Fibroblast of skin of scalp (primary cell): ENCODE data around the gene GBX2.

Source experiments
- DNase-seq: peaks from one replicate; pipeline ENCODE4 v3.0.0-alpha.2; 2013

Gene GBX2

DNA sequence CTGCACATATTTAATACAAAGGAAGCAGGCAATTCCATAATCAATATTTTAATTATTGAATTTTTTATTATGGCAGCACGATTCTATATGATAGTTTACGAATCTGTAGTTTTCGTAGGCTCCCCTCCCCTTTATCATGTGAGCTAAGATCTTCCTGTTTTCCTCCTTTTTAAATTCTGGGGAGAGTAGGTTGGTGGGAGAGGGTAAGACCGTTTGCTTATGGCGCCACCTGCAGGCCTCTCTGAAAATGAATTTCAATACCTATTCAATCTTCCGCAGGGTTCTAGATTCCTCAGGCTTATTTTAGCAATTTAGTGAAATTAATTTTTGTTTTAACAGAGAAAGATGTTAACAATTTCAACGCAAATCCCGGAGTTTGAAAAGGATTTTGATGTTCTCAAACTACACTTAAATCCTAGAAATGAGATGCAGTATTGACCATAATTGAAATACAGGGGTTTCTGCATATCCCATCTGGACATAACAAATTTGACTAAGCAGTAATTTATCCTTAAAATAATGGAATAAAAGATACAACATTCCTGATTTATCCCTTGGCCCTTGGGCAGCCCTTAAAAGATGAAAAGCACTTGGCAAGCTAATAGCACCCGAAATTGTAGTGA, 12.8 kb upstream of the GBX2 start:
- peak; percentile 78 for DNase-seq

DNA sequence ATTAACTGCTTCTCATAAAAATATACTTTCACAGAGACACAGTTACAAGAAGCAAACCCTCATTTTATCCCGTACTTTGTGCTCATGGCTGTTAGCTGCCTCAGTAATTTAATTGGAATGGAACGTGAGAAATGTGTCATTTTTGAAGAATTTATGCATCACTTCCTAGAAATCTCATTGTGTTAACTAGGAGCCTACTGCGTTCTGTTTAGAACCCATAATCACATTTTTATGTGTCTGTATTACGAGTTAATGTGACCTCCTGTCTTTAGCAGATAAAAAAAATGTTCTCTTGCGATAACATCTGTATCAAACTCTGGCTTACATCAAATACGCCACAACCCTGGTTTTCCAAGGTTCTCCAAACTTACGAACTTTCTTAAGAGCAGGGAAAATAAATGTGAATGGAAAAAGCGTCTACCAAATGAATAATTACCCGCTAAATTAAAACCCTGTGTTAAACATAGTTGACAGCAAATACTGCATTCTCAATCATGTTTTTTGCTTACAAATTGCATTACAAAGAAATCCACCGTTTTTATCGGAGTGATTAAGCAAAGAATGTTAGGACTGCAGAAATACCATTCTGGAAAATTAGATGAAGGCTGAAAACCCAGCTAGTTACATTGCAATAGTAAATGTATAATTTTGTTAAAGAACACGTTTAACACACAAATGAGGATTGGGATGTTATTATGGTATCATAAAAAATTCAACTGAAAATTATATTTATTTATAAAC, 12.1 kb upstream of the GBX2 start:
- peak; percentile 88 for DNase-seq

DNA sequence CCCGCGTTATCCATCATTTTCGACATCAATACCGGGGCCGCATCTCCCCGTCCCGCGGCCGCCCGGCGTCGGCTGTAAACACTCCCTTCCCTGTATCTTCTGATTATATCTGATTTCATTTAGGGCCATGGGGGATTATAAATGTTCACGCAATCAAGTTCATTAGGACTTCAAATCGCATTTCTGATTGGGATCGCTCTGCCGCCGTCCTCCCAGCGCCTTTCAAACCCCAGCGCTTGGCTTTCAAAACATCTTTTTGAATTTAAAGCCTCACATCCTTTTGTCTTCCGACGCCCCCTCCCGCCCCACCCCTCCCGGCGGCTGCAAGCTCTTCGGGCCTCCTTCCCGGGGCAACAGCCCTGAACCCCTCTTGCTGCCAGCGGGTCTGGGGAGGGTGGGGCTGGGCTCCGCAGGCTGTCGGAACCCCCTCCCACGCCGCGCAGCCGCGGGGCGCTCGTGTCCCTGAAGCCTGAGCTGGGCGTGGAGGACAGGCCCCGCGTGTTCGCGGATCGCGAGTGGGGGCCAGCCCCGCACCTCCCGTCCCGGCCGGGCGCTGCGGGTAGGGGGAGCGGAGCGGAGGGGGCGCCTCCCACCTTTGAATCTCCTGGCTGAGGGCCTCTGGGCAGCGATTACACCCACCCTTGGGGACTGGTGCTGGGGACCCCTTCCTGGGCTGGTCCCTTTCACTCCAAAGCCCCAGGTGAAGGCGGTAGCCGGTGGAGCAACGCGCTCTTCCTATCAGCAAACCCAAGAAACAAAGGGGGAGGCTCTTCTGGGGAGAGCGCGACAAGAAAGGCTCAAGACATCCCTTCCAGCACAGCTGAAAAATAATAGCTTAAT, 11.3 kb upstream of the GBX2 start:
- peak; percentile 58 for DNase-seq

DNA sequence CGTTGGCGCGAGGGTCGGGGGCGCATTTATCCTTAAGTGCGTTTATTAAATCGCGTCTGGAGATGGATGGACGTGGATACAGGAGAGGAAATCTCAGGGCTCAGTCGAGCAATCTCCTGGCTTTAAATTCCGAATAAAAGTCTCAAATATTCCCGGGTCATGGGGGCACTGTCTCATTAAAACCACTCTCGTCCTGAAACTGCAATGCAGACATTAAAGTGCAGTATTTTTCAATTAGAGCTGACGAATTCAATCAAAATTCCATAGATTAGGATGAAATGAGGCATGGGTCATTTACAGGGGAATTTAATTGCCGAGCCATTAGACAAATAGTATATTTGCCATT, 10.7 kb upstream of the GBX2 start:
- no peak for DNase-seq

DNA sequence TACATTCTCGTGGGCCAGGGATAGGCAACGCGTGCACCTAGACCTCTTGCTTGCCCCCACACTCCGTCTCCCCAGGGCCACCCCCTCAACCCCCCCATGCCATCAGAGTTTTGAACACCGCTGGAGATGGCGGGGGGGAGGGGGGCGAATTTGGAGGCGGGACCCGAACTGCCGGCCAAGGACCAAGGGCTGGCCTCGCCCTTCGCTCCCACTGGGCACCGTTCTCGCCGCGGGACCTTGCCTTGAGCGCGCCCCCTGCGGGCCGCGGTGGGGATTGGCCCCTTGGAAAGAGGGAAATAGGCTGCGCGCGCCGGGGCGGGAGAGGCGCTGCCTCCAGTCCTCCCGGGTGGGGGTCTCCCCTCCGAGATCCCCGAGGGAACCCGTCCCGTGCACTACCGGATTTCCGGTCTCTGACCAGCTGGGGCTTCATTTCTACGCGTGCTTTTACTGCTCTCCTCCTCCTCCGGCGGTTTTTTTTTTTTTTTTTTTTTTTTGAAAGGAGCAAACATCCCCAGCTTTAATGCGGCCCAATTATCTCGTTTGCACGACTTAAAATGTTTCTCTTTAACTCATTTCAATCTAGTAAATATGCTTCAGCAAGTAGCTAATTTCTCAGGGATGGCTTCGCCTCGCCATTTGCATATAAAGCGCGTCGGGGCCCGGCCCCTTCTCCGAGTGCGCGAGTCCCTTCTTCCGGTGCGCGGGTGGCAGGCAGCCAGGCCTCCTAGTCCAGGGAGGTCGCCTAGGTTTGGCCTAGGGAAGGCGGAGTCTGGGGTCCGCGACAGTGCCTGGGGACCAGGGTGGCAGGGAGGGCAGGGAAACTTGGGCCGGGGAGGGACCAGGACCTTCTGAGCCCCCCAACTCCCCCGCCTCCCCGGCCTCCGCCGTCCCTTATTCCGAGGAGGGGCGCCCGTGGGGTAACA, 10.0 kb upstream of the GBX2 start:
- peak; percentile 79 for DNase-seq

DNA sequence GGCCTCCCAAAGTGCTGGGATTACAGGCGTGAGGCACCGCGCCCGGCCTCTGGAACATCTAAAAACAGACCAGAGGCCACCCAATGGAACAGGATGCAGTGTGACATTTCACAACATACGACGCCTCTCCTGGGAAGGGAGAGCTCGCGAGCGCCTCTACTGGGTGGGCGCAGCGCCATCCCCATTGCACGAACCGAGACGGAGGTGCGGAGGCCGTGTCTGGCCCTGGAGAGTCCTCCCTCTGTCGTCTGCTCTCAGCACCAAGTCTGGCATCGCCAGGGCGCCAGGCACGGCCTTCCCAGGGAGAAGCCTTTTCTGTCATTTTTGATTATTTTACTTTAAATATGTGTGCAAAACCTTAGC, 9.4 kb upstream of the GBX2 start:
- DNase-seq, result peak; percentile 72

DNA sequence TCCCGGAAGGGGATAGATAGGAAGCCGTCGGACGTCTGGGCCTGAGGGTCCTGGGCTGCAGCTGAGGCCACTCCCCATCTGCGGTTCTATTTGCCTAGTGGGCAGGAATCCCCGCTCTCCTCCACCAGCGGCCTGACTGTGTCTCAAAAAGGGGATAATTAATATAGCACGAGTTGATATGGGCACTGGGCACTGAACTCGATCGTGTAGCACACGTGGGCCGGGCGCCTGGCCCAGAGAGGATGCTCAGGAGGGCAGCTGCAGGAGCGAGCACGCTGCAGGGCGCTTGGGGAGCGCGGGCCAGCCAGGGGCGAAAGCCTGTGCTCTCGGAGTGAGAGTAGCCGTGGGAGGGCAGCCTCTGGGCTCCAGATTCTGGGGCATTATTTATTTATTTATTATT, 8.8 kb upstream of the GBX2 start:
- no peak for DNase-seq

DNA sequence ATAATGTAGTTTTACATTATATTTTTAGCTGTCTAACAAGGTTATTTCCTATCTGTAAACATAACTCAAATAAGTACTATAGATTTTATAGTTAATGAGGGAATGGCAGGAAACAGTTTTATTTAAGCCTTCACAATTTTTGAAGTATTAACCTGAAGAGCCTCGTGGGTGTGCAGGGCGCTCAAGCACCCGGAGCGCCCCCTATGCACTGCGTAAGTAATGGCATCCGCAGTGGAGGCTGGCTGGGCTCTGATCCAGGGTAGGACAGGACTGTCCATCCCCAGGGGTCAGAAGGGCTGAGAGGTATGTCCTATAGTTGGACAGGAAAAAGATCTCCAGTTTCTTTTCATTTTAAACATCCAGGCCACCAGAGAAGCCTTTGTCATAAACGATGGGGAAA, 8.2 kb upstream of the GBX2 start:
- peak; percentile 57 for DNase-seq

DNA sequence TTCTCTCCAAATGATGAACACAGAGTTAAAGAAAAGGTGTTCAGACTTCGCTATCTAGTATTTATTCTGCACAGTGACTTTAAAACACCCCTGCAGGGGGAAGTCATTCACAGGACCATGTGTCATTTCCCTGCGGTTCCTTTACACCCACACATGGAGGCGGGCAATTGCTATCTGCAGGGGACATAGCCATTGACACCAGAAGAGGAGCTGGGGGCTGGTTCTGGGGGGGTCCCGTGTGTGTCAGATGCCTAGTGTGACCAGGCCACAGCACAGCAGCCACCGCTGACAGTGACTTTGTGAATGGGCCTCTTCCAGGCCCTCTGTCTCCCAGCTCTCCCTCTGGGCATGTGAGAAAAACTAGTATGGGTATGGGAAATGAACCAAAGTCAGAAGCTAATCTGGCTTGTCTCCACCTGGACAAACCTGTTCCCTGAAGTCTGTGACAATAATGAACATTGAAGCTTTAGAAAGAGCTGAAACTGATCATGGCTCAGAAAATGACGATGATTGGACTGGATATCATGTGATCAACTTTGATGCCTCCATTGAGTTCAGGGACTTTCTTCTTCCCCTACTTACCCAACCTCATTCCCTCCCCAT, 7.5 kb upstream of the GBX2 start:
- DNase-seq, result no peak

DNA sequence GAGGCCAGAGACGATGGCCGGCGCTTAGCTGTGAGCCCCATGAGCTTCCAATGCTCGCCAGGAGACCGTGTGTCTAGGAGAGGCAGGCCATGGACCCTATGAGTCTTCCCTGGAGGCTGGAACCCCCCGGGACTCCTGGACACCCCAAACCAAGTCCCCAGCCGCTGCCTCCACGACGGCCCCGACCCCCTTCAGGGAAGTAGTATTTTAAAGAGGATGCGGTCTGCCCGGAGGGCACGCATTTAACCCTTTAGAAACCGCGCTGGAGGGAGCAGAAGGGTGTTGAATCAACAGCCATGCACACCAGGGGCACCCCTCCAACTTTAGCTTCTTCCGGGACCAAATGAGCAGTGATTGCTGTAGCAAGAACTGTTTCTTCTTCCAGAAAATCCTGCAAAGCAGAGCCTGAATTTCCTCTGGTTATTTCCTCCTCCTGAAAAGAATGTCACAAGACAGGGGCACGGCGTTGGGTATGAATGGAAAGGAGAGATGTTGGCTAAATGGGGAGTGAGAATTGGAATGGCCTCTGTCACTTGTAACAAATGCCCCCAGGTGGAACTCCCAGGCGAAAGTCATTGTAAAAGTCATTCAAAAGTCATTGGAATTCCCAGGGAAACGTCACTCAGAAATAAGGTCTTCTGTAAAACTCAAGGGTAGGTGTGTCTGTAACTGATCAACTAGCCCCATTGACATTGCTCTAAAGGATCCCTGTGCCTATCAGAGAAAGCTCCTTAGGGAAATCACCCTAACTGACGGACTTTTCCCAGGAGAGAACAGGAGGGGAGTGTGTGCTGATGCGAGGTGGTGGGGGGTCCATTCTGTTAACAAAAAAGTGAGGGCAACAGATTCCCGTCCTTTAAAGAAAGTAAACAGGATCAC, 5.8 kb upstream of the GBX2 start:
- DNase-seq, result no peak

DNA sequence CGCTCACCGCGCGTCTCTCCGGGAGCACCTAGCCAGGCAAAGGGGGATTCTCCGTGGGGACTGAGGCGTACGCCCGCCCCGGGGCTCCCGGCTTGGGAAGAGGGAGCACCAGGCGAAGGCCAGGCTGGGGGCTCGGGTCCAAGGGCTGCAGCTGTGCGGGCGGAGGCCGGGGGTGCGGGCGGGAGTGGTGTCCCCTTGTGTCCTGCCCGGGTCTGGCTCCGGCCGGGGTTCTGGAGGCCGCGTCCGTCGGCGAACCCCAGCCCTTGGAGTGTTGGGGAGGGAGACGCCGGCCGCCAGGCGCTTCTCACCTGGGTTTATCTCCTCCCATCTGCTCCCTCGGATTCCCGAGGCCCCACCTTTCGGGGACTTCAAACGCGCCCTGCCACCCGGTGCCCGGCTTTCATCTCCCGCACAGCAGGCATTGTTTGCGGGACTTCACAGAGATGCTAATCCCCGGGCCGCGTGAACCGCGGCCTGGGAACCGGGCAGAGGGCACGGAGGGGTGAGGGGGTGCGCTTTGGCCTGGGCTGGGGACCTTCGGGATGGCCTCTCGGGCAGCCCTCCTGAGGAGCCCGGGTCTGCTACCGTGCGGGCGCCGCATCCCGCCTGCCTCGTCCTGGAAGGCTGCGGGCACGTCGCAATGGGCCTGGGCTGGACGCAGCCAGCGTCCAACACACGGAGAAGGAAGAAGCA, 5.0 kb upstream of the GBX2 start:
- DNase-seq, result no peak

DNA sequence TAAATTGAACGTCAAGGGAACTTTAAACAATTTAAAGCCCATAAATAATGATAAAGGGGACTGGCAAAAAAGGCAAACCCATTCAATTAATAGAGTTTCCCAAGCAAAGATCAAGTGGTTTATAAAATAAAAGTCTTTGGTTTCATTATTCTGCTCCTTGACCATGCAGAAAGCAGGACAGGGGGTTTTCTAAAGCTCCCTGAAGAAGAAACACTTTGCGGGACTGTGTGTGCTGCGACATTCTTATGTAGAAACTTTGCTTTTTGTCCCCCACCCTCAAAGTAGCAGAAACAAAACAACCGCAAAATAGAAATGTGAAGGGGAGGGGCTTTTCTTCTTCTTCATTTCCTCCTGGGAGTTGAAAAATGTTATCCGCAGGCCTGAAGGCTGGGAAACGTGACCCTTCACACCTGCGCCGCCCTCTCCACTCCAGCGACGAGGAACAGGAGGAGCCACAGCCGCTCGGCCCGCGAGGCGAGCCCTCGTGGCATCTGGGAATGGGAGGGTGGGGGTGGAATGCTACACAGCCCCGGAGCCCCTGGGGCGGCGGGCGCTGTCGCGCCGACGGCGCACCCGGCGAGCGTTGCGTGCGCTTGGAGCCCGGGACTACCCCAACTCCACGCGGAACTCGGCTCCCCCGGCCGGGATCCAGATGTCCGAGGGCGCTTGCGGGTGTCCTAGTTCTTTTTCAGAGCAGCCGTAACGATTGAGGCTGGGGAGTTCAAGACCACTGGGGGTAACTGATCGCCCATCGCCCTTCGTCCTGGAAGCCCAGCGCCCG, 4.3 kb upstream of the GBX2 start:
- no peak for DNase-seq

DNA sequence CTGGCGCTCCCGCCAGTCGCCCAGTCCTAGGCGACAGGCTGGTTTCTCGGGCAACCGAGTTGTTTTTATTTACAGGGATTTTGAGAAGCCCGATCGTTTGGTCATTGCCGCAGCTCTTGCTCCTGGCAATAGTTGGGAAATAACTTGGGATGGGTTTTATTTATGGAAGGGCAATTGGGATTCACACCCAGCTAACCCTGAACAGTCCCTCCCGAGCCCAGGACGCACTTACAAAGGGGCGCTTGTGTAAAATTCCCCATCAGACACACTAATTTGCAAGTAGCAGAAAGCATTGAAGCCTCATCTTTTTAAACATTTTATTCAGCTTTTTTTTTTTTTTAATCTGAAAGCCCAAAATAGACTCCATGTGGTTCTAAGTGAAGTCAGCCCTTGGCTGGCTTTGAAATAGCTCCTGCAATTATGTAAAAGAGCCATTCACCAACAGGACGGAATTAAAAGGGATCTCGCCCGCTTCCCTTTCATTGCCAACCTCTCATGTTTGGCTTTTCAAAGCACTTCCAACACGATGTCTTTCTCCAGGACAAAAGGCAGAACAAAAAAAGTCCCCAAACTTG, 3.6 kb upstream of the GBX2 start:
- no peak for DNase-seq

DNA sequence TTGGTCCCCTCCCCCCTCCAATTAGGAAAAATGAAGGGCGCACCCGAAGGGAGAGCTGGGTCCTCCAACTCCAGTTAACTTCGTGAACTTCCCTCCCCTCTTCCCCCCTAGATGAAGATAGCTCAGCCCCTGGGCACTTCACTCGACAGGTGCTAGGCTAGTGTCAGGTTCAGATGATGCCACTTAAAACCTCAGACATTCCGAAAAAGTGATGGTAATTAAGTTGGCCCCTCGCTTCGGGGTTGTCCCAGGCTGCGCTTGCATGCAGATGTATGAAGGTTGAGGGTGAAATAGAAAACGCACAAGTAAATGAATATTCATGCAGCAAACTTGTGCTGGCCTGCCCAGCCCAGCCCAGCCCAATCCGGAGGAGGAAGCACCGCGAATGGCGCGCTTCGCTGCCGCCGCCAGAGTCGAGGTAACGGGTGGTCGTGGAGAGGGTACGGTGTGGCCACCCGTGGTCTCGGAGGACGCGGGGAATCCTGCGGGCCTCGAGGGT, 3.0 kb upstream of the GBX2 start:
- DNase-seq, result no peak

DNA sequence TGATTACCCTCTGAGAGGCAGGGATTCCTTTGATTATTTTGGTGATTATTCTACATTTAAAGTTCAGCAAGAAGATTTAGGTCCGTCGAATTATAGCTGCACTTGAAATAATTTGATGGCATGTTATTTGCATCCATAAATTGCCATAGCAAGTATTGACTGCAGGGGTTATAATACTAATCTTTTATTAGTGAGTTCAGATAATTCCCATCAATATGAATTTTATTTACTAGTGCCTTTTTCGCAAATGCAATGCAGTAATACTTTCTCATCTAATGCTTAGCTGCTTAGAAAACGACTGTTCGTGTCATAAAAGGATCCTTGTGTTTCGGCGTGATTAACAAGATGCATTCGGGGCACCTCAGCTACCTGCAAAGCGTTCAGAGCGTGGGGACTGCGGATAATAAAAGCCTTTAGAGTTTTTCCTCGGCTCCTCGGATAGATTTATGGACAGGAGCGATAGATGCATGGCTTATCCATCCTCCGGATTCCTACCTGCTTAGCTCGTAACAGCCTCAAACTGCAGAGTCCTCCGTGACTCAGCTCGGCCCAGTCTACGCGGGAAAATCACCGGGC, 2.5 kb upstream of the GBX2 start:
- DNase-seq, result no peak

DNA sequence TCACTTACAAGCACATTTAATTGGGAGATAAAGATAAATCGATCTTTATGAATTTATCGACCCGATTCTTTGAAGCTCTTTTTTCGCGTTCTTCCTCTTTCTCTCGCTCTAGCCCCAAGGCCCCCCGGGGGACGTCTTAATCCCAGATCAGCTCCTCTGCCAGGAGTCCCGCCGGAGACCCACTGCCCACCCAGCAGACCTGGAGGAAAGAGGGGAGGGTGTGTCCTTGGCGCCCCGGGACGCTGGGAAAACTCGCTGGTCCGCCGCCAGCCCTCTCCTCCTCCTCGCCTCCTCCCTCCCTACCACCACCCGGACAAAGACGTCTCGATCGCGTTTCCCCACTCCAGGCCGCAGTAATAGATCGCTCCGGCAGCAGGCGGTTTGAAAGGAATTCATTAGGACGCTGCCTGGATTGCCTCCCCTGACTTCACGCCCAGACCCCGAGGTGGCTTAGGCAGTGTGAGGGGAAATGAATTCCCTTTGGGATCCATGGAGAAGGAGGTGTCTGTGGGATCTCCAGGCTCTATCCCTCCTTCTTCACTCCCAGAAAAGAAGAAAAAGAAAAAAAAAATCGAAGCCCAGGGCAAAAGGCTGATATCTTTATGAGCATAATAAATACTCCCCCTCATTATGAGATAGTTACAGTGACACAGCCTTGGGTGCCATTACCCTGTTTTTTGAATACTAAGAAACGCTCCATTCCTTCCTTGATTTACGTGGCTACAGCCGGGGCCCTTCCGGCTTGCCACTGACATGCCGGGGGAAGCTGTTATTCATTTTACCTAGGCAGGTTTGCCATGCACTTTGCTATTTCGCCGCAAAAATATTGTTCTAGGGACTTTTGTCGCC, 1.8 kb upstream of the GBX2 start:
- no peak for DNase-seq

DNA sequence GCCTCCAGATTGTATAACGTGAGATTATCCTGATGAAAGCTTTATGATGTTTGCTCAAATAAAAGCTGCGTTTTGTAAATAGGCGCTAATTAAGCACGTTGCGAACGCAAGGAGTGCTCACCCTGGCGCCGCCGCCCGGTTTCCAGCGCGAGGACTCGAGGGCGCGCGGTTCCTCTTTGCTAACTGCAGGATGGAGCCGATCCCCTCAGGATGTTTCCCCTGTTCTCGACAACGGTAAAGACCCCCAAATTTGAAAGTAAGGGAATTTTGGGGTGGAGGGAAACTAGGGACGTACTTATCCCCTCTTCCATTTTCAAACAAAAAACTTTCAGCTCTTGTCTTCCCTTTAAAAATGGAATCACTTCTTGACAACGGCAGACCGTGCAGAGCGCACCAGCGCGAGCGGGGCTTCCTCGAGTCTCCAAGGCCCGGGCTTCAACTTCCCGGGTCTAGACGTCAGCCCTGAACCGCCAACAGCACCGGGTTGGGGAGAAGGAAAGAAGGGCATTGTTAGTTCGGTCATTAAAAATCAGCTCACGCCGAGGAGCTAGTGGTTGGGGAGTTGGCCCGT, 1.1 kb upstream of the GBX2 start:
- no peak for DNase-seq
